Measurements from ENCODE around the gene BCS1L.

Gene BCS1L

DNA sequence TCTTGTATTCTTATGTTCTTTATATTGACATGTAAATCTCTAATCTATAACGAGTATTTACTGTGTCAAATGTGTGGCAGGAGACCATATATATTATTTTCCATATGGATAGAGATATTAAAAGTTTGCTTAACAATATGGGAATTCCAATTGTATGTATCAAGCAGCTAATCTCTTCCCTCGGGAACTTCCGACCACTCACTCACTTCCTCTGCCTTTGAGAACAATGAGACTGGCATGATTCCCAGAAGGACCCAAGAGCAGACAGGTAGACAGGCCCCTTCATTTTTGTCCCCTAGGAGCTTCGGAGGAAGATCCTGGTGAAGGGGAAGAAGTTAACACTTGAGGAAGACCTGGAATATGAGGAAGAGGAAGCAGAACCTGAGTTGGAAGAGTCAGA, 27.6 kb upstream of the BCS1L start:
- H3K27ac ChIP-seq (ENCODE audit: low read length), result no peak overlapping the region
- H3K9ac ChIP-seq (ENCODE audit: low read length), result no peak overlapping the region
- no peak for TF ChIP-seq EZH2phosphoT487 (IDR thresholded peaks at IDR 0.05; ENCODE audit: low read depth)
- TF ChIP-seq, protein P1, sequence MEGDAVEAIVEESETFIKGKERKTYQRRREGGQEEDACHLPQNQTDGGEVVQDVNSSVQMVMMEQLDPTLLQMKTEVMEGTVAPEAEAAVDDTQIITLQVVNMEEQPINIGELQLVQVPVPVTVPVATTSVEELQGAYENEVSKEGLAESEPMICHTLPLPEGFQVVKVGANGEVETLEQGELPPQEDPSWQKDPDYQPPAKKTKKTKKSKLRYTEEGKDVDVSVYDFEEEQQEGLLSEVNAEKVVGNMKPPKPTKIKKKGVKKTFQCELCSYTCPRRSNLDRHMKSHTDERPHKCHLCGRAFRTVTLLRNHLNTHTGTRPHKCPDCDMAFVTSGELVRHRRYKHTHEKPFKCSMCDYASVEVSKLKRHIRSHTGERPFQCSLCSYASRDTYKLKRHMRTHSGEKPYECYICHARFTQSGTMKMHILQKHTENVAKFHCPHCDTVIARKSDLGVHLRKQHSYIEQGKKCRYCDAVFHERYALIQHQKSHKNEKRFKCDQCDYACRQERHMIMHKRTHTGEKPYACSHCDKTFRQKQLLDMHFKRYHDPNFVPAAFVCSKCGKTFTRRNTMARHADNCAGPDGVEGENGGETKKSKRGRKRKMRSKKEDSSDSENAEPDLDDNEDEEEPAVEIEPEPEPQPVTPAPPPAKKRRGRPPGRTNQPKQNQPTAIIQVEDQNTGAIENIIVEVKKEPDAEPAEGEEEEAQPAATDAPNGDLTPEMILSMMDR (IDR thresholded peaks at IDR 0.05; ENCODE audit: low read depth, low read length), result no peak

DNA sequence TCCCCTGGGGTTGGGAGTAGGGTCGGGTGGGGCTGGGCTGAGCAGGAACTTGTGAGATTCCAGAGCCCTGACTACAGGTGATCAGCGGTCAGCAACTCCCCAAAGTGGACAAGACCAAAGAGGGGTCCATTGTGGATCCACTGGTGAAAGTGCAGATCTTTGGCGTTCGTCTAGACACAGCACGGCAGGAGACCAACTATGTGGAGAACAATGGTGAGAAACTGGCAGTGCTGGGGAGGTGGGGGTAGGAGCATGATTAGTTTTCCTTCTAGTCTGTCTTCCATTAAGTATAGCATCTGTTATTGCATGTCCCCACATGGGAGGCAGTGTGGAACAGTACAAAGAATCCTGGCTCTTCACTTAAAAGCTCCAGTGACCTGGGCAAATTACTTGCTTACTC, 23.8 kb upstream of the BCS1L start:
- Histone ChIP-seq H3K4me2 (ENCODE audit: low read length) (no peak overlapping the region), H3K27me3 (ENCODE audit: low read depth, low read length) (no peaks in the 10 kb centered on the region), H4K20me1 (ENCODE audit: insufficient read depth, low read length) (no peaks in the 10 kb centered on the region), H3K9ac (ENCODE audit: low read length) (no peak overlapping the region), H2AFZ (ENCODE audit: low read depth, low read length) (no peak overlapping the region), H3K9me3 (ENCODE audit: insufficient read depth, low read length) (no peaks in the 10 kb centered on the region), H3K4me1 (ENCODE audit: low read length) (no peaks in the 10 kb centered on the region), H3K36me3 (replicated peaks; ENCODE audit: low read depth, low read length) (peaks cover 30% of the 10 kb centered on the region), H3K79me2 (ENCODE audit: low read length) (no peaks in the 10 kb centered on the region), H3K27ac (ENCODE audit: low read length) (no peak overlapping the region), H3K4me3 (ENCODE audit: low read length) (no peak overlapping the region)
- TF ChIP-seq EZH2phosphoT487 (IDR thresholded peaks at IDR 0.05; ENCODE audit: low read depth), result no peak
- TF ChIP-seq, protein P1 (IDR thresholded peaks at IDR 0.05; ENCODE audit: low read depth, low read length), result no peak

More for the DNA sequence above, 27.6 kb upstream of the BCS1L start:
- Histone ChIP-seq H3K4me1 (ENCODE audit: low read length) (peaks cover 5% of the 10 kb centered on the region), H3K36me3 (replicated peaks; ENCODE audit: low read depth, low read length) (peaks cover 5% of the 10 kb centered on the region), H4K20me1 (ENCODE audit: insufficient read depth, low read length) (no peaks in the 10 kb centered on the region), H2AFZ (ENCODE audit: low read depth, low read length) (no peak overlapping the region), H3K9me3 (ENCODE audit: insufficient read depth, low read length) (no peaks in the 10 kb centered on the region), H3K4me2 (ENCODE audit: low read length) (no peak overlapping the region), H3K79me2 (ENCODE audit: low read length) (no peaks in the 10 kb centered on the region), H3K27me3 (ENCODE audit: low read depth, low read length) (no peaks in the 10 kb centered on the region), H3K4me3 (ENCODE audit: low read length) (no peak overlapping the region)

DNA sequence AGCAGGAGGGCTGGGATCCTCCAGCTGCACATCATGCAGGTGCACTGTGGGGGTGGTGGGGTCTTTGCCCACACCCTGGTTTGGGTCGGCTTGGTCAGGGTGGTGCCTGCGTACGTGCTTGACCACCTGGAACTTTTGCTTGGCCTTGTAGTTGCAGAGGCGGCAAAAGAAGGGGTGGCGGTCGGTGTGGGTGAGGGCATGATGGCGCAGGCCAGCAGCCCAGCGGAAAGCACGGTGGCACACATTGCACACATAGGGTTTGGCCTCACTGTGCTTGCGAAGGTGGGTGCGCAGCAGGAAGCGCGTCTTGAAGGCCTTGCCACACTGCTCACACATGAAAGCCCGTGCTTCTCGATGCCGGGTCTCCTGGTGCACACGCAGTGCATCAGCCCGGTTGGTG, 21.1 kb upstream of the BCS1L start:
- Histone ChIP-seq H3K9me3 (ENCODE audit: insufficient read depth, low read length) (no peaks in the 10 kb centered on the region), H3K36me3 (replicated peaks; ENCODE audit: low read depth, low read length) (peaks cover 40% of the 10 kb centered on the region), H3K27me3 (ENCODE audit: low read depth, low read length) (no peaks in the 10 kb centered on the region), H2AFZ (ENCODE audit: low read depth, low read length) (no peak overlapping the region), H3K9ac (ENCODE audit: low read length) (no peak overlapping the region), H3K27ac (ENCODE audit: low read length) (no peak overlapping the region), H3K4me1 (ENCODE audit: low read length) (no peaks in the 10 kb centered on the region), H3K79me2 (ENCODE audit: low read length) (no peaks in the 10 kb centered on the region), H3K4me2 (ENCODE audit: low read length) (no peak overlapping the region), H3K4me3 (ENCODE audit: low read length) (no peak overlapping the region), H4K20me1 (ENCODE audit: insufficient read depth, low read length) (no peaks in the 10 kb centered on the region)
- TF ChIP-seq EZH2phosphoT487 (IDR thresholded peaks at IDR 0.05; ENCODE audit: low read depth), result no peak
- TF ChIP-seq, protein P1 (IDR thresholded peaks at IDR 0.05; ENCODE audit: low read depth, low read length), result no peak

DNA sequence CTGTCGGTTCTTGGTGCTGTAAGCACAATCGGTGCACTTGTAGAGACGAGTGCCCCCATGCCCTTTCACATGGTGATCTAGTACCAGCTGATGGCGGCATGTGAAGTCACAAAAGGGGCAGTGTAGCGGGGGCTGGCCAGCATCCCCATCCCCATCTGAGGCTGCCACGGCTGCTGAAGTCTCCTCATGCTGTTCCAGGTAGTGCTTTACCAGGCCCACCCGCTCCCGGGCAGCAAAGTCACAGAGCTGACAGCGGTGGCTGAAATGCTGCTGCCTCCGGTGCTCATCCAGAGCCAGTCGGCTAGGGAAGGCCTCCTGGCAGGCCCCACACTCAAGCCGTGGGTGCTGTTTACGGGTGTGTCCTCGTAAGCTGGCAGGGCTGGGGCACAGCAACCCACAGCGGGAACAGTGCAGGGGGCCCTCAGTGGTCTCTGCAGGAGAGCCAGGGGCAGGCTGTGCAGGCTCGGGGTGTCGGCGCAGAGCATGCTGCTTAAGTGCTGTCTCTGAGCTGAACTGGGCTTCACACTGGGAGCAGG, 17.3 kb upstream of the BCS1L start:
- Histone ChIP-seq H3K9ac (ENCODE audit: low read length) (no peak overlapping the region), H3K79me2 (ENCODE audit: low read length) (no peaks in the 10 kb centered on the region; the same call in 1 of the 2 replicates), H3K27ac (ENCODE audit: low read length) (no peak overlapping the region), H4K20me1 (ENCODE audit: insufficient read depth, low read length) (no peaks in the 10 kb centered on the region), H3K36me3 (replicated peaks; ENCODE audit: low read depth, low read length) (peaks cover 54% of the 10 kb centered on the region), H3K4me1 (ENCODE audit: low read length) (peaks cover 22% of the 10 kb centered on the region), H3K4me3 (ENCODE audit: low read length) (no peak overlapping the region), H3K9me3 (ENCODE audit: insufficient read depth, low read length) (no peaks in the 10 kb centered on the region), H3K27me3 (ENCODE audit: low read depth, low read length) (no peaks in the 10 kb centered on the region), H3K4me2 (ENCODE audit: low read length) (no peak overlapping the region), H2AFZ (ENCODE audit: low read depth, low read length) (no peak overlapping the region)
- TF ChIP-seq EZH2phosphoT487 (IDR thresholded peaks at IDR 0.05; ENCODE audit: low read depth), result no peak
- TF ChIP-seq, protein P1 (IDR thresholded peaks at IDR 0.05; ENCODE audit: low read depth, low read length), result no peak

Measured in OCI-LY3 (cell line).